Measurements from ENCODE around the gene LRRFIP2.
A peak's percentile ranks its signal among the peaks of the same experiment; 100 is the strongest.

- TF ChIP-seq CTCF (IDR thresholded peaks at IDR 0.05): peak in 1 of 12 donors; percentile 7
- TF ChIP-seq POLR2A (IDR thresholded peaks at IDR 0.05): no peak
Observed at GRCh38 chr3:37115446-37115845, 58.9 kb downstream of the LRRFIP2 start.

Data from heart left ventricle (tissue), 13 donors.